Stimulated activated CD4-positive, alpha-beta T cell treated with anti-CD3 and anti-CD28 coated beads, Interleukin-2, amount 100 ng/mL, for 24 hours (primary cell): ENCODE data around the gene CEP126.

Experiments used
- DNase-seq, 2 donors: peaks; one replicate each; pipeline ENCODE4 v3.0.0-alpha.2; 2020

CEP126 gene

DNA sequence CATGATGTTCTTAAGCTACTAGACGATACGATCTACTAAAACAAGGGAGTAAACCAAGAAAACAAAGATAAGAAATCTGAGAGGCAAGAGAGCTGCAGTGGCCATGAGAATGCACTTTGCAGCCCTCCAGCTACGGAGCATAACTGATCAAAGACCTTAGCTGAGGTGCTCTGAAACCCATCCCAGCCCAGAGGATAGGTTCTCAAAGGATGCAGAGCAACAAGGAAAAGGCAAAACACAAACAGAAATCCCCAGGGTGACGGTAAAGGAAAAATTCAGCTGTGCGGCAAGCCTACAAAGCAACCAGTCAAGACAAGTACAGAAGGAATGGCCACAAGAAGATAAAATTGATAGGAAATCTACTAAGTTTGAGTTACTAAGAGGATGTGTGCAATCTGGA, 99.9 kb downstream of the CEP126 start:
- DNase-seq: no peak

DNA sequence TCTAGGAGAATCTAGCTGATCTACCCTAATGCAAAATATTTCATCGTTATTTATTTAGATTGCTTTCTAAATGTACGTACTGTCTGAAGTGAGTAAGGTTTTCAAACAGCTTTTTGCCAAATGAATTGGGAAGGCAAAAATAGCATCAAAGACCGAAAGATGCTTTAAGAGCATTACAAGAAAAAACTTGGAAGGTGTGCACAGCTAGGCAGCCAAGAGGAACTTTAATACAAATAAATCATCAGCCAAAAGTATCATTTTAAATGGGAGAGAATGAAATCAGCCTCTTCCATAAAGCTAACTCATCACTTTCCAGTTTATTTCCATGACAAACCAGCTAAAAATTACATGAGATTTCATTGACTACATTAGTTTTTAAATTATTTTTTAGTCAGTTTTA, 102.2 kb downstream of the CEP126 start:
- DNase-seq: no peak

DNA sequence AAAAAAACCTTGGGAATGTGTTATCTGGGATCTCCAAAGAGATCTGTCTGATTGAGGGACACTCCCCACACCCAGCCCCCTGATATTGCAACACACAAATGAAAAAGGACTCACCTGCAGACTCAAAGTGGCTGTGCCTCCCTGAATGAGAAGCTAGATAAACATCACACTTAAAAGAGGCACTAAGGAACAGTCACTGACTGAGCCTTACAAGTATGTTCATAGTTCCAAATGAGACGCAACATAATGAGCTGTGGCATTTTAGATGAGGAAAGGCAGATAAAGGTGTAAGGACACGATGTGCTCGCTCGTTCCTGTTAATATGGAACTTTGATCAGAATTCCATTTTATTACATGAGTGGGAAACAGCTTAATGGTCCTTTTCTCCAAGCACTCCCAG, 111.4 kb downstream of the CEP126 start:
- DNase-seq: no peak

DNA sequence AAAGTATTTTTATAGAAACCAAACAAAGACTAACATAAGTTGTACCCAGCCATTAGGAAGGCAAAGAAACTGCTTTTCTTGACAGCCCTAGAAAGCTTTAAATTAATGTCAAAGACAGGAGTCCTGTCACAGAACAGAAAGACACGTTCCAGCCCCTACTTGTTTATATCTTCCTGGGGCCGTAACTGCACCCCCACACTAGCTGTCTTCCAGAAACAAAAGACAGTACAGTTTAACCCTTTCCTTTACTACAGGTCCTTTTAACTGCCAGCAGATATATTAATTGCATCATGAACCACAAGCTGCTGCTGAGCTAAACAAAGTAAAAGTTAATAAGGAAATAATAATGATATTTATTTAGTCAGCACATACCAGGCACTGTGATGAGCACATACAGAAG, 112.1 kb downstream of the CEP126 start:
- DNase-seq: no peak

DNA sequence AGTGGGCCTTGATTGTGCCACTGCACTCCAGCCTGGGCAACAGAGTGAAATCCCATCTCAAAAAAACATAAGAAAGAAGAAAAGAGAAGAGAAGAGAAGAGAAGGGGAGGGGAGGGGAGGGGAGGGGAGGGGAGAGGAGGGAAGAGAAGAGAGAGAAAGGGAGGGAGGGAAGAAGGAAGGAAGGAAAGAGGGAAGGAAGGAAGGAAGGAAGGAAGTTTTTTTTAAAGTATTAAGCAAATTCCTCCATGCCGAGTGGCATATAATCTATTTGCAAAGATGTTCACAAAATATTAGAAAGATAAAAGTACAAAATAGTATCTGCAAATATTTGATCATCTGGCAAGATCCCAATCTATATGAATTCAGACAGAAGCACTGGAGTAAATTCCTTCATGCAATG, 121.9 kb downstream of the CEP126 start:
- DNase-seq: no peak

DNA sequence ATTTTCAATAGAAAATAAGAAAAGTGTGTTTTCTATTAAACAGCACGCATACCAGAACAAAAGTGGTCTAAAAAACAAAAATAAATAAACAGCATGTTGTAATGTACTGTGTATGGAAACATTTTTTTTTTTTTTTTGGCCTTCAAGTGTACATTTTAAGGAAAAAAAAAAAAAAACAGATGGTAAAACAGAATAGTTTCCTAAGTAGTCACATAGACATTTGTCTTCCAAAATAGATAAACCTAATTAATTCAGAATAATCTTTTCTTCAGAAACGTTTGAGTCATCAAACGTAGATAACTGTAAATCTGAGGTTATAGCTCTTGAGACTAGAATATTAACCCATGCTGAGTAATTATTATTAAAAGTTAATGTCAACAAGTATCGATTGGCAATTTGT, 132.0 kb downstream of the CEP126 start:
- DNase-seq: no peak

DNA sequence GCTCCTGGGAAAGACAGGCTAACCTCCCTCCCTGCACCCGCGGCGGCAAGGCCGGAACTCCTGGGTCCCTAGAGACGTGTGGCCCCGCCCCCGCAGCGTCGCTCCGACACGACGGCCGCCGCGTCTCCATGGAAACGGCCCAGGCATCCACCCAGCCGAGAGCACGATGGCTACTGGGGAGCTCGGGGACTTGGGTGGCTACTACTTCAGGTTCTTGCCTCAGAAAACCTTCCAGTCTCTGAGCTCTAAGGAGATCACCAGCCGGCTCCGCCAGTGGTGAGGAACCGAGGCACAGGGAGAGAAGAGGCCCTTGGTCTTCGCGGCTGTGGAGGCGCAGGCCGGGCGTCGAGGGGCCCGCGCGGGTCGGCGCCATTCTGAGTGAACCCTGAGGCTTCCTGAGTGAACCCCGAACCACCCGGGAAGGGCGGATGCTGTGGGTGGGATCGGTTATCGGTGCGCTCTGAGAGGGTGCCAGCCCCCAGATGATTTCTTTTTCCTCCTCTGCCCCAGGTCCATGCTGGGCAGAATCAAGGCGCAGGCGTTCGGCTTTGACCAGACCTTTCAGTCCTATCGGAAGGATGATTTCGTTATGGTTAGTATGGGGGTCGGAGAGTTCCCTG, 132.6 kb downstream of the CEP126 start, which contains the start of gene CFAP300:
Gene CFAP300, plus strand, starts transcription at position 133 of the 620 bp plus-strand sequence. Its CDS starts 34 bp downstream, at position 167.
- peak; percentile 46 to 76 for DNase-seq
